IPS-18c (cell line): ENCODE measurements around the gene KNDC1.

Experiments
- H3K4me3 ChIP-seq: 2 replicates; pipeline ENCODE4 v1.7.0; 2013; ENCODE audit warnings: low read depth, mild to moderate bottlenecking, low read length, moderate library complexity; ENCODE audit not compliant: insufficient read depth
- H3K9me3 ChIP-seq: one replicate; pipeline ENCODE4 v1.6.1; 2013; ENCODE audit warnings: mild to moderate bottlenecking, low read length, moderate library complexity; ENCODE audit not compliant: control insufficient read depth, insufficient read depth

Gene KNDC1

GRCh38 chr10:133203652-133204195, 43.7 kb downstream of the KNDC1 start:
- H3K4me3 ChIP-seq: no peak overlapping the region
- H3K9me3 ChIP-seq: no peaks in the 10 kb centered on the region

- Histone ChIP-seq H3K4me3 (no peak overlapping the region), H3K9me3 (no peaks in the 10 kb centered on the region)
Measured at GRCh38 chr10:133204226-133205015, 44.4 kb downstream of the KNDC1 start.

GRCh38 chr10:133205146-133205545, 45.1 kb downstream of the KNDC1 start:
- Histone ChIP-seq H3K9me3 (no peaks in the 10 kb centered on the region), H3K4me3 (no peak overlapping the region)

GRCh38 chr10:133206356-133207040, 46.5 kb downstream of the KNDC1 start:
- no peaks in the 10 kb centered on the region for H3K9me3 ChIP-seq
- no peak overlapping the region for H3K4me3 ChIP-seq

GRCh38 chr10:133207041-133207600, 47.1 kb downstream of the KNDC1 start:
- no peaks in the 10 kb centered on the region for H3K9me3 ChIP-seq
- no peak overlapping the region for H3K4me3 ChIP-seq

- Histone ChIP-seq H3K9me3 (no peaks in the 10 kb centered on the region), H3K4me3 (no peak overlapping the region)
Measured at GRCh38 chr10:133207627-133208026, 47.6 kb downstream of the KNDC1 start.

- H3K4me3 ChIP-seq: no peak overlapping the region
- no peaks in the 10 kb centered on the region for H3K9me3 ChIP-seq
Measured at GRCh38 chr10:133208466-133208865, 48.4 kb downstream of the KNDC1 start.

GRCh38 chr10:133209117-133209516, 49.1 kb downstream of the KNDC1 start:
- Histone ChIP-seq H3K4me3 (no peak overlapping the region), H3K9me3 (no peaks in the 10 kb centered on the region)

- Histone ChIP-seq H3K4me3 (no peak overlapping the region), H3K9me3 (no peaks in the 10 kb centered on the region)
Measured at GRCh38 chr10:133209641-133210040, 49.6 kb downstream of the KNDC1 start.

- Histone ChIP-seq H3K4me3 (no peak overlapping the region), H3K9me3 (no peaks in the 10 kb centered on the region)
Measured at GRCh38 chr10:133210398-133211140, 50.5 kb downstream of the KNDC1 start.

- Histone ChIP-seq H3K9me3 (no peaks in the 10 kb centered on the region), H3K4me3 (no peak overlapping the region)
Measured at GRCh38 chr10:133211141-133211830, 51.3 kb downstream of the KNDC1 start.

GRCh38 chr10:133211959-133212852, 52.2 kb downstream of the KNDC1 start:
- Histone ChIP-seq H3K9me3 (no peaks in the 10 kb centered on the region), H3K4me3 (no peak overlapping the region)

GRCh38 chr10:133212853-133213494, 53.0 kb downstream of the KNDC1 start:
- no peaks in the 10 kb centered on the region for H3K9me3 ChIP-seq
- no peak overlapping the region for H3K4me3 ChIP-seq

GRCh38 chr10:133213641-133214467, 53.8 kb downstream of the KNDC1 start:
- no peak overlapping the region for H3K4me3 ChIP-seq
- H3K9me3 ChIP-seq: no peaks in the 10 kb centered on the region
